Prostate gland (tissue), 2 donors: ENCODE measurements around the gene DNAH5.

Source experiments
- POLR2A ChIP-seq: fragments of 450-650 bp; IDR thresholded peaks from one replicate; pipeline ENCODE4 v1.6.1; 2016; ENCODE audit warnings: antibody characterized with exemption, mild to moderate bottlenecking
- TF ChIP-seq, protein P1 (sequence below), 4 experiments: fragments of 200-600 bp in 2 of 4; fragments of 450-650 bp in 2 of 4; sonication (generic) in 2 of 4; IDR thresholded peaks; 1 replicate in 3 of 4; 2 replicates in 1 of 4; pipeline ENCODE4 v1.5.1; 2016 to 2019; ENCODE audit warnings: antibody characterized with exemption in 4 of 4, mild to moderate bottlenecking in 2 of 4, moderate library complexity in 2 of 4

DNA sequence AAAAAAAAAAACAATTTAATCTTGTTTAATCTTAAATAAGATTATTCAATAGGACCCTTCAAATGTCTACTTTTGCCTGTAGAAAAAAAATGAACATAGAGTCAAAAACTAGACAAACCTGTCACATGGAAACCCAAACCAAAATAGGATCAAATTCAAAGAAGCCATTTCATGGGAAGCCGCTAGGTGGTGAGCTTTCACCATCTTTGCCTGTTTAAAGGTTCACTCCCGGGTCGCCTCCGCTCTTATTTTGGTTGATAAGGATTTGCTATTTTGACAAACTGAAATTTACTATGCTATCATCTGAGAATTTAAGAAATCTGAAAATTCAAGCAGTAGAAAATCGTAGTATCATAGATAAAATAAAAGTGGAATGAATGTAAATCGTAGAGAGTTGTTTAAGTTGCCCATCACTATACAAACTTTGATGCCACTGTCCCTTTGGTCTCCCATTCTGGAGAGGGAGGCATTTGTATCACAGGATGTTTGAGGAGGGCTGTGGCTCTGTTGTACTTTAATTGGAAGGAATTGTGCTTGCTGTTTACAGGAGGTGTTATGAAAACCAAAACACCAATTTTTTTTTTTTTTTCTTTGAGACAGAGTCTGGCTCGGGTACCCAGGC is 43.5 kb upstream of the DNAH5 start:
- no peak for TF ChIP-seq POLR2A
- TF ChIP-seq, protein P1, sequence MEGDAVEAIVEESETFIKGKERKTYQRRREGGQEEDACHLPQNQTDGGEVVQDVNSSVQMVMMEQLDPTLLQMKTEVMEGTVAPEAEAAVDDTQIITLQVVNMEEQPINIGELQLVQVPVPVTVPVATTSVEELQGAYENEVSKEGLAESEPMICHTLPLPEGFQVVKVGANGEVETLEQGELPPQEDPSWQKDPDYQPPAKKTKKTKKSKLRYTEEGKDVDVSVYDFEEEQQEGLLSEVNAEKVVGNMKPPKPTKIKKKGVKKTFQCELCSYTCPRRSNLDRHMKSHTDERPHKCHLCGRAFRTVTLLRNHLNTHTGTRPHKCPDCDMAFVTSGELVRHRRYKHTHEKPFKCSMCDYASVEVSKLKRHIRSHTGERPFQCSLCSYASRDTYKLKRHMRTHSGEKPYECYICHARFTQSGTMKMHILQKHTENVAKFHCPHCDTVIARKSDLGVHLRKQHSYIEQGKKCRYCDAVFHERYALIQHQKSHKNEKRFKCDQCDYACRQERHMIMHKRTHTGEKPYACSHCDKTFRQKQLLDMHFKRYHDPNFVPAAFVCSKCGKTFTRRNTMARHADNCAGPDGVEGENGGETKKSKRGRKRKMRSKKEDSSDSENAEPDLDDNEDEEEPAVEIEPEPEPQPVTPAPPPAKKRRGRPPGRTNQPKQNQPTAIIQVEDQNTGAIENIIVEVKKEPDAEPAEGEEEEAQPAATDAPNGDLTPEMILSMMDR (IDR thresholded peaks at IDR 0.05) = peak; percentile 70 to 90 (median 83)
